GM10266 (cell line): ENCODE measurements around the gene SLC44A1.

Experiments used
- DNase-seq: peaks from one replicate; pipeline ENCODE4 v3.0.0; 2012; ENCODE audit errors: extremely low spot score
- CTCF ChIP-seq: IDR thresholded peaks from 2 replicates; pipeline ENCODE4 v1.5.1; 2012; ENCODE audit warnings: mild to moderate bottlenecking, low read depth; ENCODE audit not compliant: control insufficient read depth, insufficient read depth; ENCODE audit errors: missing control alignments

The SLC44A1 gene

GRCh38 chr9:105269593-105269992 lies 25.1 kb downstream of the SLC44A1 start:
- DNase-seq = no peak
- TF ChIP-seq CTCF = no peak

- TF ChIP-seq CTCF = no peak
- DNase-seq = no peak
Measured at GRCh38 chr9:105270711-105271110, 26.3 kb downstream of the SLC44A1 start.

- no peak for DNase-seq
- no peak for TF ChIP-seq CTCF
Measured at GRCh38 chr9:105273731-105274130, 29.3 kb downstream of the SLC44A1 start.

GRCh38 chr9:105275111-105275510 lies 30.7 kb downstream of the SLC44A1 start:
- DNase-seq = no peak
- TF ChIP-seq CTCF = no peak

GRCh38 chr9:105275938-105276337 lies 31.5 kb downstream of the SLC44A1 start:
- TF ChIP-seq CTCF = no peak
- no peak for DNase-seq

- no peak for TF ChIP-seq CTCF
- no peak for DNase-seq
Measured at GRCh38 chr9:105278751-105279150, 34.3 kb downstream of the SLC44A1 start.

- TF ChIP-seq CTCF = no peak
- no peak for DNase-seq
Measured at GRCh38 chr9:105280691-105281090, 36.2 kb downstream of the SLC44A1 start.

GRCh38 chr9:105281272-105281671 lies 36.8 kb downstream of the SLC44A1 start:
- no peak for TF ChIP-seq CTCF
- DNase-seq = no peak
